HL-60/S4 treated with retinoic acid at 250 ng/mL for 4 days and 3 days (cell line): ENCODE measurements around the gene DUS2.

Experiments used
- in situ Hi-C: fragments of 300-500 bp; cut with MboI; formaldehyde crosslinking; loops from 2 replicates; pipeline ENCODE4 v1.7.0; 2022; ENCODE audit warnings: low sequenced_read_pairs

Gene DUS2

GRCh38 chr16:68074850-68075555, 51.9 kb downstream of the DUS2 start:
- in situ Hi-C loops = no loop called here

DNA sequence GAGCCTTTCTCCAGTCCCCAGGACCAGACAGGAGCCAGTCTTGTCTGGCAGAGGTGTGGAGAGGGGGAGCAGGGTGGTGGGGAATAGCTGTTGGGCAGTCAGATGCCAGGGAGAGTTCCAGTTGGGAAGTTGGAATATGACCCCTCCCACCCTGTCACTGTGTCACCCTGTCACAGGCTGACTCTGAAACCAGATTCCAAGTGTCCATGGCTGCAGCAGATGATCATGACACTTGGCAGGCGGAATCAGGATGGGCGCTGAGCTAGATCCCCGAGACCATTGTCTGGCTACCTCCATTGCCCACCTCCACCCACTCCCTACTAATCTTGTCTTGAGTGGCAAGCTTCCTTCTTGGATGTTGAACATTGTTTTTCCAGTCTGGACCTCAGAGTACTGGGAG, 52.9 kb downstream of the DUS2 start:
- in situ Hi-C loops = no loop called here

DNA sequence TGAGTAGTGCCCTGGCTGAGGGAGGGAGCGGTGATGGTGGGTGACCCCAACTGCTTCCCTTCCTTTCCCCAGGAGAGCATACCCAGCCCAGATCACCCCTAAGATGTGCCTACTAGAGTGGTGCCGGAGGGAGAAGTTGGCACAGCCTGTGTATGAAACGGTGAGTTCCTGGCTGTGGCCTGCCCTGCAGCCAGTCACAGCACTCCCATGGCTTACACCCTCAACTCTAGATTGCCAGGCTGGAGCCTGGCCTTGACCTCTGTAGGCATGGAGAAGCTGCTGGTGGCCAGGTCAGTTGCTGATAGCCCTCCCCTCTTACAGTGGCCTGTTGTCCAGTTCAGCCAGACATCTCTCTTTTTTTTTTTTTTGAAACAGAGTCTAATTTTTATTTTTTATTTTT, 53.5 kb downstream of the DUS2 start:
- in situ Hi-C loops = no loop called here

GRCh38 chr16:68077866-68078700, 55.0 kb downstream of the DUS2 start:
- in situ Hi-C loops = no loop called here

GRCh38 chr16:68078701-68079375, 55.8 kb downstream of the DUS2 start:
- in situ Hi-C loops = no loop called here

DNA sequence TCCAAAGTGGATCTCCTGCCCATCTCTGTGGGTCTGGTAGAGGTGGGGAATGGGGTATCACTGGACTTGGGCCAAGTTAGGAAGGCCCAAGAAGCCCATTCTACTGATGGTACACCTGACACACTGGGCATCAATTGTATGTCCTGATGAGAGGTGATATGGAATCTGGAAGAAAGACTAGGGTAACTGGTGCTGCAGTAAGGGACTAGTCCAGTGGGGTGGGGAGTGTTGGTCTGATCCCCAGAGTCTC, 56.2 kb downstream of the DUS2 start:
- in situ Hi-C loops = no loop called here

- in situ Hi-C loops = no loop called here
Observed at GRCh38 chr16:68079626-68080344, 56.7 kb downstream of the DUS2 start.

GRCh38 chr16:68081861-68082628, 59.0 kb downstream of the DUS2 start:
- in situ Hi-C loops = no loop called here

DNA sequence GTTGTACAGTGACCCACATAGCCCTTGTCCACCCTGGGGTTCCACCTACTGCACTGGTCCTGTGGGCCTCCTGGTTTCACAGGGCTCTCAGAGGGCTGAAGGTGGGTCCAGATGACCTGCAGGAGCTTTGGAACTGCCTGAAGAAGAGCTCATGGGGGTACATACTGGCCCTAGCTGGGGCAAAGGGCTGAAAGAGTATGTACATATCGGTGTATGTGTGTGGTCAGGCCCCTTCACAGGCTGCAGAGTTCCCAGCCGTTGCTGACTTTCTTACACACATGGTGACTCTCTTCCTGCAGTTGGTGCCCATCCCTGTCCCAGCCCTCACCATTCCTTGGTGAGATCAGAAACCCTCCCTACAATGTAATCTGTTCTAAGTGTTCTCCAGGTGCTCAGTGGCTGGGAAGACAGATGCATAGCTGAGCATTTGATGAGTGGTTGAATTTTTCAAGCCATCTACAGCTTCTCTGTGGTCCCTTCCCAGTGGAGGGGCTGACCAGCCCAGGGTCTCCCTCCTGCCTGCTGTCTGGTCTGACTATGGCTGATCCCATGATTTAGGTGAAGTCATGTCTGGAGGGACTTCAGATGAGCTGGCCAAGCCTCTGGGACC, 59.6 kb downstream of the DUS2 start:
- in situ Hi-C loops = no loop called here

- in situ Hi-C loops = no loop called here
Observed at GRCh38 chr16:68083239-68083781, 60.2 kb downstream of the DUS2 start.

GRCh38 chr16:68083861-68084503, 60.9 kb downstream of the DUS2 start:
- in situ Hi-C loops = no loop called here

DNA sequence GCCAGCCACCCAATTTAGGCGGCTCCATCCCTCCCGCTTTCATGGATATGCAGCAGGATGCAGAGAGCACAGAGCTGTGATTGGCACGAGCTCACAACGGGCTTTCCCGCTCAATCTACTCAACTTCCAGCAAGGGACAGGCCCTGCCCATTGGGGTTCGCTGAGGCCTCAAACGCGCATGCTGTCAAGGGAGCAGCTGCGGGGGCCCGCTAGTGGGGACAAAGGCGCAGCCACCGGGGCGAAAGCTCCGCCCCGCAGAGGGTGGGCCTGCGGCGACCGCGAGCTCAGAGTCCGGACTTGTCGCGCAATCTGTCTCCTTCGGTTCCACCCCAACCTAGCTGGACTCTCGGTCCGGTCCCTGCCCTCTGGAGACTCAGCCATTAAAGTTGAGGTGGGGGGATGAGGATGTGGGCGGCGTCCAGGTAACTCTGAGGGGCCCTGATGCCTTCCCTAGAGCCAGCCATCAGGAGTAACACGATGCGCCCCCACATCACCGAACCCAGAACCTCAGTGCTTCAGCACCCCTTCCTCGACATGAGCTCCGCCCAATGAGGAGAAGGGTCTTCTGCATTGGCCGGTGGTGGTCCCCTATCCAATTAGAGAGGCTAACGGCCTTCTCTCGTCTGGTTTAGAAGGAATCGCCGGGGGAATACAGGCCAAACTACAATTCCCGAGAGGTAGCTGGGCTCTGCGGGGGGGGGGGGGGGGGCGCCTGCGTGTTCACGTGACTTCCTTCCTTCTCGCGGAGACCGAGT, 61.6 kb downstream of the DUS2 start:
- in situ Hi-C loops = no loop called here

GRCh38 chr16:68085259-68086071, 62.4 kb downstream of the DUS2 start, which contains the start of gene NFATC3:
Gene NFATC3 (plus strand): TSS chr16:68085370. CDS start chr16:68085682, 312 bp downstream.
- in situ Hi-C loops = no loop called here

- in situ Hi-C loops = no loop called here
Observed at GRCh38 chr16:68086336-68086841, 63.3 kb downstream of the DUS2 start.

DNA sequence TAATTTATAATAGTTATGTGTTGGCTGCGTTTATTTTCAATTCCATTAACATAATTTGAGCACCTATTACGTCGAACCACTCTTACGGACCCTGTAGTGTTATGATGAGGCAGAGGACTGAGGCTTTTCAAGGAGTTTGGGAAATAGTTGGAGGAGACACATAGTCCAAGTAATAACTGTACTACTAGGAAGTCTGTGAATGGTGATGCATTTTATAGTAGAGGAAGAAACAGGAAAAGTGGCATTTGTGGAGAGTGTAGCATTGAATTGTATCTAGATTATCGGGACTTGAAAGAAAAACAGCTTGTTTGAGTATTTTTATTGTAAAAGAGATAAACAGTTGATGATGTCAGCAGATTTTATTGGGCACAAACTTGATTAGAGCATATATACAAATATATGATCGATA, 63.8 kb downstream of the DUS2 start:
- in situ Hi-C loops = no loop called here

- in situ Hi-C loops = no loop called here
Observed at GRCh38 chr16:68087688-68088087, 64.6 kb downstream of the DUS2 start.

GRCh38 chr16:68088130-68088972, 65.3 kb downstream of the DUS2 start:
- in situ Hi-C loops = no loop called here
